MM.1S (cell line): Measurements from ENCODE around the gene STK39.

Experiments
- CTCF ChIP-seq: fragments of 300-600 bp; sonication (generic); IDR thresholded peaks from 2 replicates; pipeline ENCODE4 v1.5.1; 2016; ENCODE audit warnings: antibody characterized with exemption, low read length, mixed read lengths
- EZH2phosphoT487 ChIP-seq: fragments of 300-600 bp; sonication (generic); IDR thresholded peaks from 2 replicates; pipeline ENCODE4 v1.6.1; 2018; ENCODE audit warnings: antibody characterized with exemption, low read length

- TF ChIP-seq CTCF: no peak
- no peak for TF ChIP-seq EZH2phosphoT487
Measured at GRCh38 chr2:168157070-168157469, 90.3 kb downstream of the STK39 start.
